GM12873 (cell line): ENCODE data around the gene SFRP5.

Source experiments
- CTCF ChIP-seq: IDR thresholded peaks from 2 replicates; pipeline ENCODE4 v1.5.1; 2012; ENCODE audit warnings: low read depth, mild to moderate bottlenecking, moderate library complexity, low read length, control low read depth; ENCODE audit not compliant: insufficient read depth; ENCODE audit errors: missing control alignments

Gene SFRP5

GRCh38 chr10:97784200-97784810, 12.5 kb upstream of the SFRP5 start:
- TF ChIP-seq CTCF, result no peak

- TF ChIP-seq CTCF, result no peak
Observed at GRCh38 chr10:97782455-97783228, 10.8 kb upstream of the SFRP5 start.

GRCh38 chr10:97781618-97782331, 10.0 kb upstream of the SFRP5 start:
- no peak for TF ChIP-seq CTCF

- TF ChIP-seq CTCF, result no peak
Observed at GRCh38 chr10:97780841-97781617, 9.2 kb upstream of the SFRP5 start.

- TF ChIP-seq CTCF, result no peak
Observed at GRCh38 chr10:97779975-97780374, 8.2 kb upstream of the SFRP5 start.

- TF ChIP-seq CTCF, result no peak
Observed at GRCh38 chr10:97779492-97779891, 7.7 kb upstream of the SFRP5 start.
